Neural cell (in vitro differentiated cells): ENCODE measurements around the gene DAGLB. TPM values are rescaled to one million over a fixed set of nuclear protein-coding genes. Genes with fewer than 3 reads are reported as not detected.

Experiments used
- H2AFZ ChIP-seq: fragments of 200-600, 300-800 bp; sonication (generic), shearing (Covaris generic); 2 replicates; pipeline ENCODE4 v1.6.0; 2014; ENCODE audit warnings: low read depth, mild to moderate bottlenecking, antibody characterized with exemption, low read length, moderate library complexity
- H3F3A ChIP-seq: fragments of 200-600 bp; shearing (Covaris generic); 2 replicates; pipeline ENCODE4 v1.6.1; 2016; ENCODE audit warnings: mild to moderate bottlenecking, moderate library complexity, mixed read lengths, antibody characterized with exemption, low read length; ENCODE audit not compliant: insufficient read depth, poor library complexity, severe bottlenecking
- H3K27ac ChIP-seq: fragments of 200-600, 300-800 bp; sonication (generic), shearing (Covaris generic); 2 replicates; pipeline ENCODE4 v1.5.1; 2014; ENCODE audit warnings: mild to moderate bottlenecking, low read length, moderate library complexity
- H3K27me3 ChIP-seq: fragments of 300-800, 200-600 bp; sonication (generic), shearing (Covaris generic); 2 replicates; pipeline ENCODE4 v1.6.0; 2014; ENCODE audit warnings: mild to moderate bottlenecking, low read depth, low read length, moderate library complexity; ENCODE audit not compliant: insufficient read depth
- H3K36me3 ChIP-seq: fragments of 300-800, 200-600 bp; sonication (generic), shearing (Covaris generic); 2 replicates; pipeline ENCODE4 v1.5.1; 2014; ENCODE audit warnings: mild to moderate bottlenecking, antibody characterized with exemption, low read length, moderate library complexity; ENCODE audit not compliant: insufficient read depth
- H3K4me2 ChIP-seq: fragments of 300-800, 200-600 bp; sonication (generic), shearing (Covaris generic); 2 replicates; pipeline ENCODE4 v1.6.0; 2014; ENCODE audit warnings: mild to moderate bottlenecking, low read length
- H3K4me3 ChIP-seq: fragments of 300-800, 200-600 bp; sonication (generic), shearing (Covaris generic); 2 replicates; pipeline ENCODE4 v1.5.1; 2014; ENCODE audit warnings: mild to moderate bottlenecking, low read length, moderate library complexity
- H3K79me2 ChIP-seq: fragments of 200-600 bp; shearing (Covaris generic); replicated peaks from 2 replicates; pipeline ENCODE4 v1.6.0; 2014; ENCODE audit warnings: mild to moderate bottlenecking, low read length, moderate library complexity; ENCODE audit not compliant: insufficient read depth
- H3K9ac ChIP-seq: fragments of 300-800, 200-600 bp; sonication (generic), shearing (Covaris generic); 2 replicates; pipeline ENCODE4 v1.6.1; 2016; ENCODE audit warnings: mild to moderate bottlenecking, low read length, mixed read lengths
- H3K9me2 ChIP-seq: fragments of 200-600 bp; shearing (Covaris generic); 2 replicates; pipeline ENCODE4 v1.6.1; 2016; ENCODE audit warnings: mild to moderate bottlenecking, low read length, mixed read lengths; ENCODE audit not compliant: insufficient read depth
- H3K9me3 ChIP-seq: fragments of 200-600, 300-800 bp; sonication (generic), shearing (Covaris generic); 2 replicates; pipeline ENCODE4 v1.6.1; 2016; ENCODE audit warnings: mild to moderate bottlenecking, mixed run types, low read length, moderate library complexity, mixed read lengths
- H4K20me1 ChIP-seq: fragments of 200-600 bp; shearing (Covaris generic); 2 replicates; pipeline ENCODE4 v1.6.1; 2016; ENCODE audit warnings: mild to moderate bottlenecking, mixed run types; ENCODE audit not compliant: insufficient read depth
- EP300 ChIP-seq: fragments of 450-650 bp; conservative IDR thresholded peaks from 2 replicates; pipeline ENCODE4 v1.6.1; 2014; ENCODE audit warnings: antibody characterized with exemption, mild to moderate bottlenecking, moderate library complexity; ENCODE audit not compliant: poor library complexity, severe bottlenecking
- EZH2 ChIP-seq: fragments of 200-600, 300-800 bp; shearing (Covaris generic), sonication (generic); IDR thresholded peaks from 2 replicates; pipeline ENCODE4 v1.6.1; 2014; ENCODE audit warnings: antibody characterized with exemption, low read length, borderline replicate concordance, mild to moderate bottlenecking; ENCODE audit not compliant: insufficient read depth, poor library complexity, severe bottlenecking
- MXI1 ChIP-seq: fragments of 450-650 bp; conservative IDR thresholded peaks from 2 replicates; pipeline ENCODE4 v1.6.1; 2014; ENCODE audit warnings: antibody characterized with exemption, mild to moderate bottlenecking; ENCODE audit not compliant: poor library complexity, severe bottlenecking
- POLR2AphosphoS5 ChIP-seq: IDR thresholded peaks from 2 replicates; pipeline ENCODE4 v1.6.1; 2012
- RAD21 ChIP-seq: fragments of 450-650 bp; conservative IDR thresholded peaks from 2 replicates; pipeline ENCODE4 v1.6.1; 2014; ENCODE audit warnings: antibody characterized with exemption, mild to moderate bottlenecking, moderate library complexity
- SMC3 ChIP-seq: fragments of 450-650 bp; conservative IDR thresholded peaks from 2 replicates; pipeline ENCODE4 v1.6.1; 2014; ENCODE audit warnings: antibody characterized with exemption, mild to moderate bottlenecking, moderate library complexity; ENCODE audit not compliant: poor library complexity
- TAF1 ChIP-seq: IDR thresholded peaks from 2 replicates; pipeline ENCODE4 v1.6.1; 2012; ENCODE audit warnings: low read depth
- polyA plus RNA-seq: library from polyadenylated mRNA; depleted of rRNA; stranded (reverse); fragments of >200 nt; gene quantifications from 2 replicates; pipeline ENCODE4 v1.2.3, GENCODE V29; 2014
- TF ChIP-seq, protein P1 (sequence below): fragments of 450-650 bp; IDR thresholded peaks from 2 replicates; pipeline ENCODE4 v1.5.1; 2014; ENCODE audit warnings: antibody characterized with exemption, mild to moderate bottlenecking, moderate library complexity; ENCODE audit not compliant: poor library complexity, severe bottlenecking
- TF ChIP-seq, protein P2 (sequence below): IDR thresholded peaks from 2 replicates; pipeline ENCODE4 v1.6.1; 2012; ENCODE audit warnings: borderline replicate concordance

Gene DAGLB
- polyA plus RNA-seq, 1 donor from 2014 or later, result 32.3 TPM

DNA sequence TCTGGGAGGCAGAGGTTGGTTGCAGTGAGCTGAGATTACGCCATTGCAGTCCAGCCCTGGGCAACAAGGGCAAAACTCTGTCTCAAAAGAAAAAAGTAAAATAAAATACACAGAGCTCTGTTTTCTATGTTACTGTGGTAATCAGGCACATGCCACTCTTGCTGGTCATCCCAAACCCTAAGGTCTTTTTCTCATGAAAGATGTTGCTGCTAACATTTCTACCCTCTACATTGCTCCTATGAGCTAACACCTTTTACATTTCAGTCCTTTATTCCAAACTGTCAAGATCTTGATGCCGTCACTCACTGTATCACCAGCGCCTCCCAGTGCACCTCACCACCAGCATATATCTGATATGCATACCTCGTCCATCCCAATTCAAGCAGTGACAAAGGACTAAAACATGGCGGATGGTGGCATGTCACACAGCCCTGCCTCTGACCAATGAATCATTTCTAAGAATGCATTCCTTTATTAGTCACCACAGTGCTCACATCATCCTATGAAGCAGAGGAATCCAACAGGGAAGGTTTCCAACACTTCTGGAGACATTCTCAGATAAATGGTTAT lies 4.3 kb downstream of the DAGLB start:
- Histone ChIP-seq H3K9me3 (no peaks in the 10 kb centered on the region), H3K36me3 (peaks cover 8% of the 10 kb centered on the region), H3K27me3 (no peaks in the 10 kb centered on the region), H3K4me3 (no peak overlapping the region), H4K20me1 (peaks cover 3% of the 10 kb centered on the region), H3K4me2 (no peak overlapping the region), H3F3A (no peaks in the 10 kb centered on the region), H3K9me2 (no peaks in the 10 kb centered on the region), H2AFZ (no peak overlapping the region), H3K9ac (no peak overlapping the region), H3K27ac (no peak overlapping the region), H3K79me2 (peaks cover 44% of the 10 kb centered on the region)
- TF ChIP-seq TAF1 (no peak), EP300 (no peak), POLR2AphosphoS5 (no peak), RAD21 (no peak), MXI1 (no peak), SMC3 (no peak), EZH2 (no peak)
- TF ChIP-seq, protein P1, sequence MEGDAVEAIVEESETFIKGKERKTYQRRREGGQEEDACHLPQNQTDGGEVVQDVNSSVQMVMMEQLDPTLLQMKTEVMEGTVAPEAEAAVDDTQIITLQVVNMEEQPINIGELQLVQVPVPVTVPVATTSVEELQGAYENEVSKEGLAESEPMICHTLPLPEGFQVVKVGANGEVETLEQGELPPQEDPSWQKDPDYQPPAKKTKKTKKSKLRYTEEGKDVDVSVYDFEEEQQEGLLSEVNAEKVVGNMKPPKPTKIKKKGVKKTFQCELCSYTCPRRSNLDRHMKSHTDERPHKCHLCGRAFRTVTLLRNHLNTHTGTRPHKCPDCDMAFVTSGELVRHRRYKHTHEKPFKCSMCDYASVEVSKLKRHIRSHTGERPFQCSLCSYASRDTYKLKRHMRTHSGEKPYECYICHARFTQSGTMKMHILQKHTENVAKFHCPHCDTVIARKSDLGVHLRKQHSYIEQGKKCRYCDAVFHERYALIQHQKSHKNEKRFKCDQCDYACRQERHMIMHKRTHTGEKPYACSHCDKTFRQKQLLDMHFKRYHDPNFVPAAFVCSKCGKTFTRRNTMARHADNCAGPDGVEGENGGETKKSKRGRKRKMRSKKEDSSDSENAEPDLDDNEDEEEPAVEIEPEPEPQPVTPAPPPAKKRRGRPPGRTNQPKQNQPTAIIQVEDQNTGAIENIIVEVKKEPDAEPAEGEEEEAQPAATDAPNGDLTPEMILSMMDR, result no peak
- TF ChIP-seq, protein P2, sequence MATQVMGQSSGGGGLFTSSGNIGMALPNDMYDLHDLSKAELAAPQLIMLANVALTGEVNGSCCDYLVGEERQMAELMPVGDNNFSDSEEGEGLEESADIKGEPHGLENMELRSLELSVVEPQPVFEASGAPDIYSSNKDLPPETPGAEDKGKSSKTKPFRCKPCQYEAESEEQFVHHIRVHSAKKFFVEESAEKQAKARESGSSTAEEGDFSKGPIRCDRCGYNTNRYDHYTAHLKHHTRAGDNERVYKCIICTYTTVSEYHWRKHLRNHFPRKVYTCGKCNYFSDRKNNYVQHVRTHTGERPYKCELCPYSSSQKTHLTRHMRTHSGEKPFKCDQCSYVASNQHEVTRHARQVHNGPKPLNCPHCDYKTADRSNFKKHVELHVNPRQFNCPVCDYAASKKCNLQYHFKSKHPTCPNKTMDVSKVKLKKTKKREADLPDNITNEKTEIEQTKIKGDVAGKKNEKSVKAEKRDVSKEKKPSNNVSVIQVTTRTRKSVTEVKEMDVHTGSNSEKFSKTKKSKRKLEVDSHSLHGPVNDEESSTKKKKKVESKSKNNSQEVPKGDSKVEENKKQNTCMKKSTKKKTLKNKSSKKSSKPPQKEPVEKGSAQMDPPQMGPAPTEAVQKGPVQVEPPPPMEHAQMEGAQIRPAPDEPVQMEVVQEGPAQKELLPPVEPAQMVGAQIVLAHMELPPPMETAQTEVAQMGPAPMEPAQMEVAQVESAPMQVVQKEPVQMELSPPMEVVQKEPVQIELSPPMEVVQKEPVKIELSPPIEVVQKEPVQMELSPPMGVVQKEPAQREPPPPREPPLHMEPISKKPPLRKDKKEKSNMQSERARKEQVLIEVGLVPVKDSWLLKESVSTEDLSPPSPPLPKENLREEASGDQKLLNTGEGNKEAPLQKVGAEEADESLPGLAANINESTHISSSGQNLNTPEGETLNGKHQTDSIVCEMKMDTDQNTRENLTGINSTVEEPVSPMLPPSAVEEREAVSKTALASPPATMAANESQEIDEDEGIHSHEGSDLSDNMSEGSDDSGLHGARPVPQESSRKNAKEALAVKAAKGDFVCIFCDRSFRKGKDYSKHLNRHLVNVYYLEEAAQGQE, result no peak

DNA sequence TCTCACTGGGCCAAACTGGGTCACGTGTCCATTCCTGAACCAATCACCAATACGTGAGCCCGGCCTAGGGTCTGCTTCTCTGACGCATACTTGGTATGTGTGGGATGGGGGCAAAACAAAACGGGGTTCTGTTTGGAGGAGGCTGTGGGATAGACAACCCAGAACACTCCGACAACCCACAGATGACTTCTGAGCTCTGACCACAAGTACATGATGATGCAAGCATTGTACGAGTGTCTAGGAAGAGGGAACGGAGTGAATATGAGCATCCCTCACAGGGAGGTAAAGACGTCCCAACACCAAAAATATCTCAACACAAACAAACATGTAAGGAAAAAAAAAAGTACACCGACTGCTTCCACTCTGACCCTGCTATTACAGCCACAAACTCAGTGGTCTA lies 5.6 kb downstream of the DAGLB start:
- Histone ChIP-seq H3K9me3 (no peaks in the 10 kb centered on the region), H3K4me2 (no peak overlapping the region), H3F3A (no peaks in the 10 kb centered on the region), H3K9ac (no peak overlapping the region), H3K27me3 (no peaks in the 10 kb centered on the region), H3K27ac (no peak overlapping the region), H3K36me3 (peaks cover 8% of the 10 kb centered on the region), H3K9me2 (no peaks in the 10 kb centered on the region), H3K4me3 (no peak overlapping the region), H3K79me2 (peaks cover 44% of the 10 kb centered on the region), H2AFZ (no peak overlapping the region), H4K20me1 (peaks cover 3% of the 10 kb centered on the region)
- TF ChIP-seq POLR2AphosphoS5 (no peak), SMC3 (no peak), EP300 (no peak), RAD21 (no peak), MXI1 (no peak), EZH2 (no peak), TAF1 (no peak)
- TF ChIP-seq, protein P1, result no peak
- TF ChIP-seq, protein P2, result no peak
